MM.1S (cell line): ENCODE data around the gene HYCC1.
A peak's percentile ranks its signal among the peaks of the same experiment; 100 is the strongest.

Source experiments
- DNase-seq: peaks from one replicate; pipeline ENCODE4 v3.0.0-alpha.2; 2015
- H2AFZ ChIP-seq: fragments of 300-600 bp; sonication (generic); 2 replicates; pipeline ENCODE4 v1.6.0; 2016; ENCODE audit warnings: antibody characterized with exemption, low read length
- H3F3A ChIP-seq: fragments of 300-600 bp; sonication (generic); 2 replicates; pipeline ENCODE4 v1.6.1; 2016; ENCODE audit warnings: mild to moderate bottlenecking, antibody characterized with exemption, low read length, moderate library complexity, mixed read lengths; ENCODE audit not compliant: insufficient read depth
- H3K27ac ChIP-seq: fragments of 300-600 bp; sonication (generic); 2 replicates; pipeline ENCODE4 v1.5.1; 2016; ENCODE audit warnings: mild to moderate bottlenecking, low read length
- H3K27me3 ChIP-seq: fragments of 300-600 bp; sonication (generic); replicated peaks from 2 replicates; pipeline ENCODE4 v1.6.0; 2016; ENCODE audit warnings: low read length; ENCODE audit not compliant: insufficient read depth
- H3K36me3 ChIP-seq: fragments of 300-600 bp; sonication (generic); replicated peaks from 2 replicates; pipeline ENCODE4 v1.6.1; 2016; ENCODE audit warnings: mild to moderate bottlenecking, low read length, mixed read lengths; ENCODE audit not compliant: insufficient read depth
- H3K4me1 ChIP-seq: fragments of 300-600 bp; sonication (generic); 2 replicates; pipeline ENCODE4 v1.6.1; 2016; ENCODE audit warnings: low read length, mixed read lengths
- H3K4me2 ChIP-seq: fragments of 300-600 bp; sonication (generic); 2 replicates; pipeline ENCODE4 v1.6.0; 2016; ENCODE audit warnings: low read depth, low read length
- H3K4me3 ChIP-seq: fragments of 300-600 bp; sonication (generic); 2 replicates; pipeline ENCODE4 v1.5.1; 2016; ENCODE audit warnings: low read length, mixed read lengths
- H3K79me2 ChIP-seq: fragments of 300-600 bp; sonication (generic); 2 replicates; pipeline ENCODE4 v1.6.1; 2016; ENCODE audit warnings: mixed run types, low read length, mixed read lengths
- H3K9ac ChIP-seq: fragments of 300-600 bp; sonication (generic); 2 replicates; pipeline ENCODE4 v1.6.1; 2016; ENCODE audit warnings: low read length, mixed read lengths
- H3K9me2 ChIP-seq: fragments of 300-600 bp; sonication (generic); replicated peaks from 2 replicates; pipeline ENCODE4 v1.6.1; 2016; ENCODE audit warnings: mild to moderate bottlenecking, low read length, mixed read lengths; ENCODE audit not compliant: insufficient read depth
- H3K9me3 ChIP-seq: fragments of 300-600 bp; sonication (generic); replicated peaks from 2 replicates; pipeline ENCODE4 v1.6.1; 2016; ENCODE audit warnings: mild to moderate bottlenecking, low read length, mixed read lengths; ENCODE audit not compliant: insufficient read depth
- H4K20me1 ChIP-seq: fragments of 300-600 bp; sonication (generic); 2 replicates; pipeline ENCODE4 v1.6.1; 2016; ENCODE audit warnings: mild to moderate bottlenecking, low read length, moderate library complexity, mixed read lengths; ENCODE audit not compliant: insufficient read depth
- EZH2 ChIP-seq: fragments of 300-600 bp; sonication (generic); optimal IDR thresholded peaks from 2 replicates; pipeline ENCODE3; 2017; ENCODE audit warnings: low read depth, mild to moderate bottlenecking, antibody characterized with exemption, low read length, mixed read lengths
- EZH2phosphoT487 ChIP-seq: fragments of 300-600 bp; sonication (generic); IDR thresholded peaks from 2 replicates; pipeline ENCODE4 v1.6.1; 2018; ENCODE audit warnings: antibody characterized with exemption, low read length
- TF ChIP-seq, protein P1 (sequence below): fragments of 300-600 bp; sonication (generic); IDR thresholded peaks from 2 replicates; pipeline ENCODE4 v1.5.1; 2016; ENCODE audit warnings: antibody characterized with exemption, low read length, mixed read lengths

Gene HYCC1

DNA sequence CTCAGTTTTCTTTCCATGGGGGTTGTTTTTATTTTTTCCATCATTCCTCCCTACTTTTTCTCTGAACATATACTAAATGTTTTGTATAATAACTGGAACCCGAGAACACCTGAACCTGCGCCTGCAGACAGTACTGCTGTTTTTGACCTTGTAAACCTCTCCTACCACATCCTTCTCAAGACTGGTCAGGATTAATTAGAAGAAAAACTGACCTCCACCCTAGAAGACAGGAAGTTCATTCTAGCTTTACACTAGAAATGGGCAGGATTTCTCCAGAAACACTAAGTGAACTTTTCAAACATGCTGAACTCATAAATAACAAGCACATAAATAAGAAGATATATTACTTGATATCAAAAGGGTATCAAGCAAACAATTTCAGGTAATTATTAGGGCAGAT is 751 bp upstream of the HYCC1 start:
- H3K9ac ChIP-seq, result peak overlapping the region; percentile 32; the same call in 1 of the 2 replicates
- H4K20me1 ChIP-seq, result no peaks in the 10 kb centered on the region
- H3F3A ChIP-seq, result 0 out of 2 replicates have a peak, but pooled peaks cover 2% of the 10 kb centered on the region
- peak overlapping the region; percentile 31 for H3K4me3 ChIP-seq
- H3K27ac ChIP-seq, result peak overlapping the region; percentile 30; the same call in 1 of the 2 replicates
- peaks cover 32% of the 10 kb centered on the region for H3K4me1 ChIP-seq
- H3K27me3 ChIP-seq, result no peaks in the 10 kb centered on the region
- TF ChIP-seq EZH2phosphoT487, result no peak
- TF ChIP-seq, protein P1, sequence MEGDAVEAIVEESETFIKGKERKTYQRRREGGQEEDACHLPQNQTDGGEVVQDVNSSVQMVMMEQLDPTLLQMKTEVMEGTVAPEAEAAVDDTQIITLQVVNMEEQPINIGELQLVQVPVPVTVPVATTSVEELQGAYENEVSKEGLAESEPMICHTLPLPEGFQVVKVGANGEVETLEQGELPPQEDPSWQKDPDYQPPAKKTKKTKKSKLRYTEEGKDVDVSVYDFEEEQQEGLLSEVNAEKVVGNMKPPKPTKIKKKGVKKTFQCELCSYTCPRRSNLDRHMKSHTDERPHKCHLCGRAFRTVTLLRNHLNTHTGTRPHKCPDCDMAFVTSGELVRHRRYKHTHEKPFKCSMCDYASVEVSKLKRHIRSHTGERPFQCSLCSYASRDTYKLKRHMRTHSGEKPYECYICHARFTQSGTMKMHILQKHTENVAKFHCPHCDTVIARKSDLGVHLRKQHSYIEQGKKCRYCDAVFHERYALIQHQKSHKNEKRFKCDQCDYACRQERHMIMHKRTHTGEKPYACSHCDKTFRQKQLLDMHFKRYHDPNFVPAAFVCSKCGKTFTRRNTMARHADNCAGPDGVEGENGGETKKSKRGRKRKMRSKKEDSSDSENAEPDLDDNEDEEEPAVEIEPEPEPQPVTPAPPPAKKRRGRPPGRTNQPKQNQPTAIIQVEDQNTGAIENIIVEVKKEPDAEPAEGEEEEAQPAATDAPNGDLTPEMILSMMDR, result no peak
- no peak for TF ChIP-seq EZH2
- peak; percentile 25 for DNase-seq
- H3K9me3 ChIP-seq, result no peaks in the 10 kb centered on the region
- H3K9me2 ChIP-seq, result no peaks in the 10 kb centered on the region
- peak overlapping the region; percentile 64 for H3K4me2 ChIP-seq
- peaks cover 38% of the 10 kb centered on the region for H3K79me2 ChIP-seq
- H3K36me3 ChIP-seq, result no peaks in the 10 kb centered on the region
- peak overlapping the region; percentile 56 for H2AFZ ChIP-seq

DNA sequence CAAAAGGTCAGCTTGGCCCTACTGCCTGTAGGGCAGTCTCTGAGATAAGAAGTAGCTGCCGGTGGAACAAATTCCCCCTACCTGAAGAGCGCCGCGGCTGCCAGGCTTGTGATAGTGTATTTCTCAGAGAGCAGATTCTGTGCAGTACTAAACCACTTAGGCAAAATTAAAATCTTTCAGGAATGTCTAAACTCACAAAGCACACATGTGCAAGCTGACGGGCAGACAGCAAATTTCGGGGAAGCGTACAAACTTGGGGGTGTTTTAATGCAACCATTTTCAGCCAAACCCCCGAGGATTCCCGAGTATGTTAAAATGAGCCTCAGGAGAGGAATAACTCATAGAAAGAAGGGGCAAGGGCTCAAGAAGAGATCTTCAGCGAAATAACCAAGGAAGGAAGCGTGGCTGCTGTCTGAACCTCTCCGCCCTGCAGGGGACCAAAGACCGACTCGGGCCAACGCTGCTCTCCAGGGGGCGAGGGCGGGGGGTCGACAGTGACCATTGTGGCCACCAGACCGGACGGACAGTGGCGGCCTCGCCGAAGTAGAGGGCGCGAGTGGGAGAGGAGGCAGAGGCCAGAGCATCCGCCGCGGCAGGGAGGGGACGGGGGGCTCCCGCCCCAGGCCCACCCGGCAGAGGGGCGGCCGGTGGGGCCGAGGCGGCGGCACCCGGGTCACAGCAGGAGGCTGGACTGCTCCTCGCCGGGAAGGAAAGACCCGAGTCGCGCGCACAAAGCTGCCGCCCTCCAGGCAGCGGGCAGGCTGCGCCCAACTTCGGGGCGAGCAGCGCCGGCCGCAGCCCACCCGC is 819 bp downstream of the HYCC1 start:
- no peaks in the 10 kb centered on the region for H3K27me3 ChIP-seq
- H3K9ac ChIP-seq, result peak overlapping the region; percentile 65
- no peaks in the 10 kb centered on the region for H3K9me2 ChIP-seq
- peaks cover 53% of the 10 kb centered on the region for H3K79me2 ChIP-seq
- H3K27ac ChIP-seq, result peak overlapping the region; percentile 27; the same call in 1 of the 2 replicates
- H3K4me3 ChIP-seq, result peak overlapping the region; percentile 74
- H4K20me1 ChIP-seq, result no peaks in the 10 kb centered on the region
- TF ChIP-seq EZH2 (no peak), EZH2phosphoT487 (no peak)
- TF ChIP-seq, protein P1, result peak; percentile 25
- H3K36me3 ChIP-seq, result no peaks in the 10 kb centered on the region
- H2AFZ ChIP-seq, result peak overlapping the region; percentile 47
- peaks cover 37% of the 10 kb centered on the region for H3K4me1 ChIP-seq
- H3K4me2 ChIP-seq, result peak overlapping the region; percentile 66
- no peaks in the 10 kb centered on the region for H3K9me3 ChIP-seq
- DNase-seq, result peak; percentile 62
- 0 out of 2 replicates have a peak, but pooled peaks cover 2% of the 10 kb centered on the region for H3F3A ChIP-seq

DNA sequence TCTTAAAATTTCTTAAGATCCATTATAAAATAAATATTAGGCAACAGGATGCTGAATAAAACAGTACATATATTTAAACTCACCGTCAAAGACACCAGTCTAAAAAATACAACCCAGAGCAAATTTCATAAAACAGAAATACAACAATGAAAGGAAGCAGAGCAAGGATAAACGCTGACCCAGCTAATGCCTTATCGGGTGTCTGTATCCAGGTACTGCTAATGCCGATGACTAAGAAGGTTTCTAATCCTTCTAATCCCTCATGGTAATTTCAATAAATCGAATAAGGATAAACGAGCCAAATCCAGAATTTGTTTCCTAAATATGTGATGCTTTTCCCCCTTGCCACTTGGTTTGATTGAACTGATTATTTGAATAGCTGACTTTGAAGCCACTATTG is 1.7 kb downstream of the HYCC1 start:
- DNase-seq, result no peak
- Histone ChIP-seq H3K9me3 (no peaks in the 10 kb centered on the region), H3K4me3 (peak overlapping the region; percentile 74), H3K36me3 (no peaks in the 10 kb centered on the region), H3K79me2 (peaks cover 63% of the 10 kb centered on the region), H2AFZ (no peak overlapping the region), H3K27me3 (no peaks in the 10 kb centered on the region), H3K4me2 (peak overlapping the region; percentile 66), H3F3A (no peaks in the 10 kb centered on the region), H3K9ac (peak overlapping the region; percentile 65; the same call in 1 of the 2 replicates), H3K4me1 (peaks cover 32% of the 10 kb centered on the region), H3K27ac (no peak overlapping the region), H4K20me1 (no peaks in the 10 kb centered on the region), H3K9me2 (no peaks in the 10 kb centered on the region)
- no peak for TF ChIP-seq EZH2phosphoT487
- no peak for TF ChIP-seq EZH2
- TF ChIP-seq, protein P1, result no peak
